Measurements from ENCODE around the gene CCDC88A. TPM values are rescaled to one million over a fixed set of nuclear protein-coding genes. Genes with fewer than 3 reads are reported as not detected.

CCDC88A gene
- total and polyA plus RNA-seq, 8 donors, result 73.4 to 107 (median 101) TPM

GRCh38 chr2:55330541-55331297, 88.9 kb downstream of the CCDC88A start:
- Histone ChIP-seq H3K27me3 (no peaks in the 10 kb centered on the region), H3K4me3 (no peak overlapping the region), H3K4me1 (no peaks in the 10 kb centered on the region), H3K27ac (no peak overlapping the region), H3K9me3 (peaks cover 0 to 8% of the 10 kb centered on the region in 2 donors), H3K36me3 (peaks cover 0 to 59% of the 10 kb centered on the region in 2 donors)
- DNase-seq (no peak), ATAC-seq (no peak)
- intact Hi-C loops (cut with DNase I), result no loop called here
- TF ChIP-seq CTCF (IDR thresholded peaks at IDR 0.05), result no peak

DNA sequence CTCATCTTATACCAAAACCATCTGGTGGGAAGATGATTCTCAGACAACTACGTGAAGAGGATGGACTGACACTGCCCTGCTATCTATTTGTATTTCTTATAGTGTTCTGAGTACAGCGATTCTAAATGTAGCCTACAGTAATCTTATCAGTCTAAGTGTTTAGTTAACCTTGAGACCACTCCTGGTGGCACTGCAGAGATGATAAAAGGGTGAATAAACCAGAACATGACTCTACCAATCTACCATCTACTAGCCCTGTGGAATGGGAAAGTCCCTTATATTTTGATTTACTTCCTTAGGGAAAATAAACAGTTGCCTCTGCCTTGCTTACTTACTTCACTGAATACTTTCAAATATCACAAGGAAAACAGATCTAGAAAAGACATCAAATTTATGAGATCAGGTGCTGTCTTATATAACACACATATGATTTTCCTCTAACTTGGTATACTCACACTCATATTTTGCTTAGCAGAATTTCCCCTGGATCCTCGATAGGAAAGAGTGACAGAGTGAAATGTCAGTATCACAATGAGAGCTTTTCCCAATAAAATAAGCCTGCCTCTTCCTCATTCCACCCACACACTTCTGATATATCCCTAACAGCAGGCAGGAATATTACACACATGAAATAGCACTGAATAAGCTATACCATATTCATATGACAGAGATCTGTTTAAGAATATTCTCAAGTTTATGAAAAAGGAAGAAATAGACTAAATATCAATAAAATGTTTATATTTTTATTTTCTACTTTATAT, 92.0 kb downstream of the CCDC88A start:
- H3K27me3 ChIP-seq, result no peaks in the 10 kb centered on the region
- intact Hi-C loops (cut with DNase I), result no loop called here
- TF ChIP-seq CTCF (IDR thresholded peaks at IDR 0.05), result no peak
- no peak for DNase-seq
- H3K9me3 ChIP-seq, result peaks cover 0 to 8% of the 10 kb centered on the region in 2 donors
- peaks cover 0 to 45% of the 10 kb centered on the region in 2 donors for H3K36me3 ChIP-seq
- no peaks in the 10 kb centered on the region for H3K4me1 ChIP-seq
- no peak for ATAC-seq
- no peak overlapping the region for H3K4me3 ChIP-seq
- H3K27ac ChIP-seq, result no peak overlapping the region

DNA sequence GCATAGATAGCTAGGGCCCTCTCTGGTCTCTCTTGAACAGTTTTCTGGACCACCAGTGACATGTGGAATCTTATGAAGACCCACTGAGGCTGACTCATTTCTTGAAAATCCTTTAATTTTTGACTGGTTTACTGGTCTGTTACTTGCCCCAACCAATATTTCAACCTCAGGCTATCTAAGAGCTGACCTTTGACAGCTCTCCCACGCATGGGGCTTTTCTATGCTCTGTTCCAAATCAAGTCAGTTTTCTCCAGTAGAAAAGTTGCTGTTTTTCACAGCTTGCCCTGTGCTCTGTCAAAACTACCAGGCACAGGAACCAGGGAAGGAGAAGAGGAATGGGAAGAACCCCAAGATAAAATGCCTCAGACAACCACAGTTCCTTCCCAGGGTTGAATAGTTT, 104.7 kb downstream of the CCDC88A start:
- H3K4me3 ChIP-seq, result no peak overlapping the region
- no peak overlapping the region for H3K27ac ChIP-seq
- no peak for TF ChIP-seq CTCF (IDR thresholded peaks at IDR 0.05)
- no peaks in the 10 kb centered on the region for H3K9me3 ChIP-seq
- H3K27me3 ChIP-seq, result no peaks in the 10 kb centered on the region
- no peaks in the 10 kb centered on the region for H3K4me1 ChIP-seq
- intact Hi-C loops (cut with DNase I), result no loop called here
- ATAC-seq (no peak), DNase-seq (no peak)
- peaks cover 0 to 82% of the 10 kb centered on the region in 2 donors for H3K36me3 ChIP-seq

- no peak for TF ChIP-seq CTCF (IDR thresholded peaks at IDR 0.05)
- no peak overlapping the region for H3K27ac ChIP-seq
- DNase-seq, result no peak
These were observed 108.2 kb downstream of the CCDC88A start for GRCh38 chr2:55311444-55311870.

DNA sequence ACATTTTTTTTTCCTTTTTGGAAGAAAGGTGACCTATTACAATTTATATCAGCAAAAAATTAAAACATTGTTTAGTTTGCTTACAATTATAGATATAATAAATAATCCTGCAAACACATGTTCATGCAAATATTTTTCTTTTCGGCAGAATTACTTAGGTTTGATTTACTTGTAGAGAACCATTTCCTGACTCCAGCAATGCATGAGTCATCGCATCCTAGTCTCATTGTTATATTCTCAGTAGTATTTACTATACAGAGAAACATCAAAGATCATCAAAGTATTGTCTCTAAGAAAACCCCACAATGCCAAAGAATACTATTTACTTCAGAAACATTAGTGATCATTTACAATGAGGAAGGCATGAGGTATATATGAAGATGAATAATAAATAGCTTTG, 110.2 kb downstream of the CCDC88A start:
- Histone ChIP-seq H3K4me1 (no peaks in the 10 kb centered on the region), H3K9me3 (no peaks in the 10 kb centered on the region), H3K4me3 (no peak overlapping the region), H3K27ac (no peak overlapping the region), H3K27me3 (no peaks in the 10 kb centered on the region), H3K36me3 (peaks cover 0 to 73% of the 10 kb centered on the region in 2 donors)
- intact Hi-C loops (cut with DNase I), result no loop called here
- ATAC-seq (no peak), DNase-seq (no peak)
- TF ChIP-seq CTCF (IDR thresholded peaks at IDR 0.05), result no peak

More at GRCh38 chr2:55311444-55311870, 108.2 kb downstream of the CCDC88A start:
- H3K4me1 ChIP-seq, result no peaks in the 10 kb centered on the region
- no peaks in the 10 kb centered on the region for H3K9me3 ChIP-seq
- no peak overlapping the region for H3K4me3 ChIP-seq
- no peaks in the 10 kb centered on the region for H3K27me3 ChIP-seq
- ATAC-seq, result no peak
- intact Hi-C loops (cut with DNase I), result no loop called here
- H3K36me3 ChIP-seq, result peaks cover 0 to 80% of the 10 kb centered on the region in 2 donors
